GM18951 (cell line): ENCODE results near the gene SIX3.

ENCODE experiments used
- POLR2A ChIP-seq: IDR thresholded peaks from 4 replicates; pipeline ENCODE4 v1.6.1; 2011; ENCODE audit warnings: mild to moderate bottlenecking; ENCODE audit not compliant: insufficient read length, insufficient read depth; ENCODE audit errors: extremely low read depth
- in situ Hi-C: fragments of 300-500 bp; cut with MboI; formaldehyde crosslinking; loops from one replicate; pipeline ENCODE4 v1.12.0; 2022; ENCODE audit warnings: low sequenced_read_pairs, mixed read lengths, inconsistent platforms; ENCODE audit not compliant: unreplicated experiment

The SIX3 gene

DNA sequence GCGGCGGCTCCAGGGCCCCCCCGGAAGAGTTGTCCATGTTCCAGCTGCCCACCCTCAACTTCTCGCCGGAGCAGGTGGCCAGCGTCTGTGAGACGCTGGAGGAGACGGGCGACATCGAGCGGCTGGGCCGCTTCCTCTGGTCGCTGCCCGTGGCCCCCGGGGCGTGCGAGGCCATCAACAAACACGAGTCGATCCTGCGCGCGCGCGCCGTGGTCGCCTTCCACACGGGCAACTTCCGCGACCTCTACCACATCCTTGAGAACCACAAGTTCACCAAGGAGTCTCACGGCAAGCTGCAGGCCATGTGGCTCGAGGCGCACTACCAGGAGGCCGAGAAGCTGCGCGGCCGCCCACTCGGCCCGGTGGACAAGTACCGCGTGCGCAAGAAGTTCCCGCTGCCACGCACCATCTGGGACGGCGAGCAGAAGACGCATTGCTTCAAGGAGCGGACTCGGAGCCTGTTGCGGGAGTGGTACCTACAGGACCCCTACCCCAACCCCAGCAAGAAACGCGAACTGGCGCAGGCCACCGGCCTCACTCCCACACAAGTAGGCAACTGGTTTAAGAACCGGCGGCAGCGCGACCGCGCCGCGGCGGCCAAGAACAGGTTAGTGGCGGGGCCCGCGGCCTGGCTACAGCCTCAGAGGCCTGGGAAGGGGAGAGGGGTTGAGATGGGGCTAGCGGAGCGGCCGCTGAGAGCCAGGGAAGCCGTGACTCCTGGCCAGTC is 965 bp downstream of the SIX3 start:
- in situ Hi-C loops: no loop called here
- no peak for TF ChIP-seq POLR2A

DNA sequence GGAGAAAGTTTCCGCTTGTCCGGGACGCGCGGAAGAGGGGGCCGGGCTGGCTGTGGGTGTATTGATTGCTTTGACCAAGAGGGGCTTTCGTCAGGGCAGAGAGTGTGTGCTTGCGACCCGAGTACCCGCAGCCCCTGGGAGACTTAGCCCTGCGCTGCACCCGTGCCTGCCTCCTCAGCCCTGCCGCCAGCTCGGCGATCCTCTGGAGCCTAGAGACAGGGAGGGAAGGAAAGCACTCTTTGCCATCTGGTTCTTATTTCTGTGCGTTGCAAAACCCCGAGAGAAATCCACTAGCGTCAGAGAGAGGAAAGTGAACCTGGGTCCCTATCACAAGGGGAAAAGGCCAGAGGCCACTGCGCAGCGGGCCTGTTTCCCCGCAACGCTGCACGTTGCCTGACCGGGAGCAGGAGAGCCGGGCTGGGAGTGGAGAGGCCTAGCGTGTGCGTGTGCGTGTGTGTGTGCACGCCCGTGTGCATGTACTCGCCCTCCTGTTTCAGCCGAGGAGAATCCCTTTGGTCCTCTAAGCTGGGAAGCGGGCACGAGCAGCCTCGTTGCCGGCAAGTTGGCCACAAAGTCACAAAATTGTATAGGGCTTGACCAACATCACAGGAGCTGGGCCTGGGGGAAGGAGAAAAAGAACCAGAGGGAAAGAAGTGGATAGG is 1.7 kb downstream of the SIX3 start:
- in situ Hi-C loops: no loop called here
- TF ChIP-seq POLR2A: no peak

DNA sequence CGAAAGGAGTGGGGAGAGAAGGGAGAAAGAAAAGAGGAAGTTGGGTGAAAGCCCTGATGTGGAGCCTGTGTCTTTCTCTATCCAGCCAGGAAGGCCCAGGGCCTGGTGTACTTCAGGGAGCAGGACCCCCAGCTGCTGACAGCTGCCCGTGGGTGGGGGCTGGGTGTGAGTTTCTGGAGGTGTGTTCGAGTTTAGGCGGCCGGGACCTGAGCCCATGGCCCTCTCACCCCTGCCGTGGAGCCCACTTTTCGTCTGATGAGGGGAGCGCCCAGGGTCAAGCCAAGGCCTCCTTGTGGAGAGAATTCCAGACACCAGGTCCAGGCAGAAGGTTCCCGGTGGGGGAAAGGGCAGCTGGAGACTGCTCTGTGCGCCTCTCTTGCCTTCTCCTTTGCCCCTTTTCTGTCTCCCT is 2.2 kb downstream of the SIX3 start:
- in situ Hi-C loops: no loop called here
- no peak for TF ChIP-seq POLR2A

DNA sequence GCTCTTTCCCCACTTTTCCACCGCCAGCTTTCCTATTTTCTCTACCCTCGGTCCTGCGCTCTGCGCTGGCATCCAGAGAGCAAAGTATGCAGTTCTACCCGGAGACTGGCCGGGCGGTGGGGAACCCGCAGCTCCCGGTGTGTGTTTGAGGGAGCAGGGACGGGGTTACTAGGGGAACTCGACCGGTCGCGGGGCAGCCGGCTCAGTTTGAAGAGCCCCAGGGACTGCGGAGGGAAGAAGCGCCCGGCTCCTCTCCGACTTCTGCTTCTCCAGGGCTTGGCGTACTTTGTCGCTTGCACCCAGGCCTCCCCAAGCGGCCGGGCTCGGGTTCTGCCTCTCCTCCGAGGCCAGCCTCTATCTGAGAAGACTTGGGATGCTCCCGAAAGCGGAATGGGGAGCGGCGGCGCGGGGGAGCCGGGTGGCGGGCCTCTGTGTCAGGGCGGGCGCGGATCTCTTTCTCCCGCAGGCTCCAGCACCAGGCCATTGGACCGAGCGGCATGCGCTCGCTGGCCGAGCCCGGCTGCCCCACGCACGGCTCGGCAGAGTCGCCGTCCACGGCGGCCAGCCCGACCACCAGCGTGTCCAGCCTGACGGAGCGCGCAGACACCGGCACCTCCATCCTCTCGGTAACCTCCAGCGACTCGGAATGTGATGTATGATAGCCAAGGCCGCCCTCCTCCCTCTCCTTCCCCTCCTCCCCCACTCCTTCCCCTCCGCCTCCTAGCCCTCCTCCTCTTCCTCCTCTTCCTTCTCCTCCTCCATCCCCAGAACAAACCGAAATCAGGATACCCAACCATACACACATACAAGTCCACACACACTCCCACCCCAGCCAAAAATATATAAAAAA is 2.8 kb downstream of the SIX3 start:
- TF ChIP-seq POLR2A: no peak
- in situ Hi-C loops: no loop called here

DNA sequence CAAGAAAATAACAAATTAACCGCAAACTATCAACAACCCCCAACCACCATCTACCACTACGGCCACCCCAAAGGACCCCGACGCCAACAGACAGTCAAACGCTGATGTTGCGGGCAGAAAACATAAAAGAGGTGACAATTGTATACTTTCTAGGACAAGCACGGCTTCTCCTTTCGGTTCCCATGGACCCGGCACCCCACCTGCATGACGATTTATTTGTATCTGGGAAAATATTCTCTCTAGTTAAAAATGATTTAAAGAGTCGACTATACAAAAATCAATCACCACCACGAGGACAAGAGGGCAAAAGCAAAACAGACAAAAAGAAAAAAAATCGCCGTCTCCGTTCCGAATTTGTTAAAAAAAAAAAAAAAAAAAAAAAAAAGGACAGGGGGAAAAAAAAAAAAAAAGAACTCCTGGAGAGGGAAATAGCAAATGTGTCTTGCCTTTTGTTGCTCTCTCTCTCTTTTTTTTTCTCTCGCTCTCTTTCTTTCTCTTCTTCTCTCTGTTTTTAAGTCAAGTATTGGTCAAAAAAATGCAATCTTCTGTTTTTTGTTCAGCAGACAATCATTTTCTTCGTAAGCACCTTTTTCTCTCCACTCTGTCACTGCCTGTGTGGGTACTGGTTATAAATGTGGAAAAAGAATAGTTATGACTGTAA is 3.6 kb downstream of the SIX3 start:
- no peak for TF ChIP-seq POLR2A
- in situ Hi-C loops: no loop called here

DNA sequence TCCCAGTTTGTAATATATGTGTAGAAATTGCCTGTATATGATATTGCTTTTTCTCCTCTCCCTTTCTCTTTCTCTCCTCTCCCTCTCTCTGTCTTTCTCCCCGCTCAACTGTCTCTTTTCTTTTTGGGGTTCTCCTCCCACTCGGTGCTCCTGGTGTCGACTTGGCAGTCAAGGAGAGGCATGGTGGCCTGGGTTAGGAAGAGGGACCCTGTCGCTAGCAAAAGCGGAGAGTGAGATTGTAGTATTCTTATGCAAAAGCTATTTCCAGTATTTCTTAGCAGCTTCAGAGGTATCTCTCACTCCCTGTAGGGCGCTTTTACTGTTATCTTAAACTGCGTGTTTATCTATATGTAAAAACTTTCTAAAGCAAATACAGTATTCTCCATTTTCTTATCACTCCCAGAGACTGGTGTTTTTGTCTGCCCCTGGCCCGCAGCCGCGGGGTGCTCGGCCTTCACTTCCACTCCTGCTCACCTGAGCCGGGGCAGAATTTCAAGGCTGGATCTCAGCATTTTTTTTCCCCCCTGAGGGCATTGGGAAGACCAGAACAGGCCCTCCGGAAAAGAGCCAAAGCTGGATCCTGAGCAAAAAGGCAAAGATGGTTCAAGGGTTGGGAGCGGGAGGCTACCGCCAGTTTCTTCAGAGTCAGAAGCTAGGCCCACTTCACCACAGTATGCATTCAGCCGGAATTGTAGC is 4.3 kb downstream of the SIX3 start:
- in situ Hi-C loops: no loop called here

DNA sequence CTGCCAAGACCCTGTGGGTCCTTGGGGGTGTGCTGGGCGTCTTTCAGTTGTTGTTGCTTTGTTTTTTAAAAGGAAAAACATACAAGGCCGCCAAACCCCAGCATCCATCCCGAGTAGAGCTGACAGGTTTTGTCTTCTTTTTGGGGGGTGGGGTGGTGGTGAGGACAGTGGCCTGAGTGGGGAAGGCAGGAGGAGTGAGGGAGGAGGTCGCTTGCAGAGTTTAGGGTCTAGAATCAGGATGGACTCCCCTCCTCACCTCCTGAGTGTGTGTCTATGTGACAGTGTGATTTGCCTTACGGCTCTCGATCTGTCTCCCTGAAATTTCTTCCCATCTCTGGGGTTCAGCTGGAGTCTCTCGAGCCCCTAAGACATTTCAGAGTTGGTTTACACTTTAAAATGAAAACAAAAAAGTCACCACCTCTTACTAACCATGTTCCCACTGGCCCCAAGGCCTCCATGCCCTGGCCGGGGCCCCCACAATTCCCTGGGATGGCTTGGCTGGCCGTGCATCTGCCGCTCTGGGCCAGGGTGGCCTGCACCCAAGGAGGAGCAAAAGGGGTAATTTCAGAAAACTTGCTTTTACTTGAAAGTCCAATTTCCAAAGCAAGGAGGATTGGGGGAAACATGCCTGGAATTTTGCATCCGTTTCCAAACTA is 5.0 kb downstream of the SIX3 start:
- in situ Hi-C loops: no loop called here
- TF ChIP-seq POLR2A: no peak

More for the DNA sequence above, 4.3 kb downstream of the SIX3 start:
- TF ChIP-seq POLR2A: no peak

DNA sequence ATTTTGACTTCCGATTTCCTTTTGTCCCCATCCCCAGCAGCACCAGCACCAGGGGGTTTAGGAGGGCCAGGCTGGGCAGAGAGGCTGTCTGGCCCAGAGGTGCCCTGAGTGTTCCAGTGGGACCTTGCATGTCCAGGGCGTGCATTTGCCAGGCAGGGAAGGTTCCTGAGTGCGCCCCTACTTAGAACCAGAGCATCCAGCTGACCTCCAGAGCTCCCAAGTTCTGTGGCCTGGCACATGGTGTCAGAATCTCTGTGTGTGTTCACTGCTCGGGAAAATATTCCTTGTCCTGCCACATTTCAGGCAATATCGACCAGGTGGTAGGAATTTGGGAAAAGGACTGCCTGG is 5.5 kb downstream of the SIX3 start:
- in situ Hi-C loops: no loop called here
- no peak for TF ChIP-seq POLR2A

DNA sequence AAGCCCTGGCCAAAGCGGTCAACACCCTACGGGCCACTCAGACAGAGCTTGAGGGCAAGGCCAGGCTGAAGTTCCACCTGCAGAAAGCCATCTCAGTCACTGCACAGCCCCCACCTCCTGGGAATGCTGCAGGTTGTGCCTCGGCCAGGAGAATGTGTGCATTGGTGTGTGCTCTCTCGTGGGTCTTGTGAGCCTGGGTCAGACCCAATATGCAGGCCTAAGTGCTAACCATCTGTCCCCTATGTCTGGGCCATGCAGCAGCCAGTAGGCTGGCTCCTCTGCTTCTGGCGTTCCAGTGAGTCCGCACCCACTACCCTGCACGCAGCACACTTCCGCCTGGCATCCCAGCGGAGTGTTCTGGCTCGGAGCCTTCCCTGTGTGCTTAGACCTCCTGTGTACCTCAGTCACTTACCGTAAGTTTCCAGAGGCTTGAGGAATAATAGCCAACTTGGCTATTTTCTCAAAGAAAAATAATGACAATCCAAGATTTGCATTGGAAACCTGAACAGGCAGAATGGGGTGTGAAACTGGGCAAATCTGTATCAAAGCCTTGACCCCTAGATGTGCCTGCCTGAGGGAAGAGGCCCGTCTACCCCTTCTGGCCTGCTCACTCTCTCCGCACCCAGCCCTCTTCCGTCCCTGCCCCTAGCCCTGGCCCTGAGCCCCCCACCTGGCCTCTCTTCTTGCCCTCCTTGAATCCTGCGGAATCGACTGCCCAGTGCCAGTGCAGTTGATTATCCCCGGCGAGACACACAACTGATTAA is 7.2 kb downstream of the SIX3 start:
- in situ Hi-C loops: no loop called here

DNA sequence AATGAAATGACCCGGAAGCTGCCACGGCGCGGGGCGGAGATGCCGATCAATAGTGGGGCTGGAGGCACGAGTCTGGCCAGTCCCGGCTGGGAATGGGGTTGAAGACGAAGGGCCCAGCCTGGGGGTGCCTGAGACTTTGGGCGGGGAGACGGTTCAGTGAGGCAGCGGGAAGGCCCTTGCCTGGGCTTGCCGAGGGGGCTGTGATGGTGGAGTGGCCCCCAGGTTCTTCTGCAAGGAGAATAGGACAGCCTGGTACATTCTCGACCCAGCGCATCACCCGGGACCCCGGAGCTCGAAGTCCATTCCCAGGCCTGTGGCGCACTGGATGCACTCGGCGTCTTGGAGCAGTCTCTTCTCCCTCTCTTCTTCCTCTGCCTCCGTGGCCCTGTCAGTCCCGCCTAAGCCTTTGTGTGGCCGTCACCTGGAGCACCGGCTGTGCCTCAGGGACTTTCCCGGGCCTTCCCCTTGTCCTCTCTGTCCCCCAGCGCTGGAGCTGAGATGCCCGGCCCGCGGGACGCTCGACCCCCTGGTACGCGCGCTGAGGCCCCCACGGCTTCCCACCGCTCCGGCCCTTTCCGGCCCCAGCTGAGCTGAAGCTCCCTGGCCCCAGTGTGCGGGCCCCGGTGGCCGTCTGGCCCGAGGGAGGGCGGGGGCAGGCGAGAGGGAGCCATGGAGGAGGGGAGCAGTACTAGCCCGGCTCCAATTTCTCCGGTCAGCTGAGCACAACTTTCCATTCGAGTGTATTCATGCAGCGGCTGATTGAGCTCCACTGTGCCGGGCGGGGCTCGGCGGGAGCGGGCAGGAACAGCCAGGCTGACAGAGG is 8.0 kb downstream of the SIX3 start:
- no peak for TF ChIP-seq POLR2A
- in situ Hi-C loops: loop anchor here (25.0 kb wide), 3 partner anchors 462 to 912 kb away; no protein-coding TSS in a partner anchor

More for the DNA sequence above, 7.2 kb downstream of the SIX3 start:
- no peak for TF ChIP-seq POLR2A

DNA sequence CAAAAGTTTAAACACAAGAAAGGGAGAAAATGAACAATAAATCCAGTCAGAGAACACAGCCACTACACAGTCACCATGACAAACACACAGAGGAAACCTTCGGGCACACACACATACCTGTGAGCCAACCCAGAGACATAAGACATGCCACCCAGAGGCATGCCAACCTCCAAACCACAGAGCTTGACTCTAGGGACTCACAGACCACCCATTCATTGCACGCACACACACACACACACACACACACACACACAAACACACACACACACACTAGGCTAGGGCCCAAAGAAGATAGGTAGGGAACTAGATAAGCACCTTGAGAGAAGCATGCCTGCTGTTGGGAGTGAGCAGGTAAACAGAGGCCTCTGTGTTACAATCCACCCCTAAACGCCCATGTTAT is 9.1 kb downstream of the SIX3 start:
- no peak for TF ChIP-seq POLR2A
- in situ Hi-C loops: loop anchor here (25.0 kb wide), 3 partner anchors 463 to 913 kb away; no protein-coding TSS in a partner anchor
